Mucosa of descending colon (tissue), 3 donors: Measurements from ENCODE around the gene SNRPD2. TPM values are rescaled to one million over a fixed set of nuclear protein-coding genes. Genes with fewer than 3 reads are reported as not detected.

Source experiments
- ATAC-seq: fragments of 200-7000 bp; cut with Tn5 transposase; one replicate; pipeline ENCODE4 v1.9.1; 2020; ENCODE audit warnings: mild to moderate bottlenecking, moderate library complexity
- DNase-seq, 3 donors: peaks; one replicate each; pipeline ENCODE4 v3.0.0-alpha.2; 2020
- H3K36me3 ChIP-seq: fragments of 200-600 bp; one replicate; pipeline ENCODE4 v1.8.0; 2021; ENCODE audit warnings: low read depth, mild to moderate bottlenecking
- H3K4me1 ChIP-seq: fragments of 200-600 bp; one replicate; pipeline ENCODE4 v1.8.0; 2021; ENCODE audit warnings: low read depth, mild to moderate bottlenecking
- H3K4me3 ChIP-seq: fragments of 200-600 bp; one replicate; pipeline ENCODE4 v1.8.0; 2021; ENCODE audit warnings: mild to moderate bottlenecking
- H3K9me3 ChIP-seq: fragments of 200-600 bp; one replicate; pipeline ENCODE4 v1.8.0; 2021; ENCODE audit warnings: mild to moderate bottlenecking
- CTCF ChIP-seq: fragments of 200-600 bp; IDR thresholded peaks from one replicate; pipeline ENCODE4 v1.8.0; 2022; ENCODE audit warnings: antibody characterized with exemption, mild to moderate bottlenecking
- intact Hi-C, 2 donors: fragments of 100-400 bp; cut with DNase I in 1 of 2; cut with micrococcal nuclease in 1 of 2; formaldehyde crosslinking; loops; one replicate each; pipeline versions ENCODE4 v1.11.0 to v1.11.1; 2022; cut with DNase I, micrococcal nuclease
- total RNA-seq, 3 donors: library from RNA; stranded (reverse); fragmentation: NEBNext Ultra II Directional in 2 of 3; extraction: Animal tissue kit (Norgen Biotek cat#: 25700) in 2 of 3; gene quantifications; one replicate each; pipeline versions ENCODE4 v1.2.1 to v1.2.4, GENCODE V29; 2021 to 2023
- donor health status: DM: no; HTN: no; CAD: no; lungs with moderate emphysema.
- donor health status: DM: no; HTN: no; CAD: no.
- donor health status: DM: no; HTN: yes; CAD: no.

Gene SNRPD2
- total RNA-seq, 3 donors from 2014 or later = 201 to 270 (median 230) TPM

DNA sequence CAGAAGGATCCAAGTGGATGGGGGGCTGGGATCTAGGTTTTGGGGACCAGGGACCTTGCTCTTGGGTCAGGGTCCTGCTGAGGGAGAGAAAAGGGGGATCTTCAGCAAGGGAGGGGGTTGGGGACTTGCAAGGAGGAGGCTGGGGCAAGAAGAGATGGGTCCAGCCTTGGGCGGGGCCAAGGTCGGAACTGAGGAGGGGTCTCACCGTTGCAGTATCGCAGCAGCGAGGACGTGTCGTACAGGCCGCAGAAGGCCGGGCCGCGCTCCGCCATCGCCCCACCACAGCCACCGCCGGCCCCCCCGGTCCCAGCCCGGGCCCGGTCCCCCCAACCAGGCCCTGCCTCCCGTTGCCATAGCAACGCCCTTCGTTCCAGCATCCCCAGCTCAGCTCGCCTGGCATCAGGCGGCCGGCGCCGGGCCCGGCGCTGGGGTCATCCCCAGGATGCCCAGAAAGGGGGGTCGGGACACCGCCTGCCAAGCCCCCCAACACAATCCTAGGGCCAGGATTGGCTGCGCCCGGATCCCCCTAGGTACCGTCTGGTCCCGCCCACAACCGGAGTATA lies 46.6 kb downstream of the SNRPD2 start:
- no peak for TF ChIP-seq CTCF
- ATAC-seq = no peak
- Histone ChIP-seq H3K4me3 (no peak overlapping the region), H3K4me1 (peaks cover 15% of the 10 kb centered on the region), H3K36me3 (no peaks in the 10 kb centered on the region), H3K9me3 (no peaks in the 10 kb centered on the region)
- intact Hi-C loops = no loop called here
- DNase-seq = no peak

DNA sequence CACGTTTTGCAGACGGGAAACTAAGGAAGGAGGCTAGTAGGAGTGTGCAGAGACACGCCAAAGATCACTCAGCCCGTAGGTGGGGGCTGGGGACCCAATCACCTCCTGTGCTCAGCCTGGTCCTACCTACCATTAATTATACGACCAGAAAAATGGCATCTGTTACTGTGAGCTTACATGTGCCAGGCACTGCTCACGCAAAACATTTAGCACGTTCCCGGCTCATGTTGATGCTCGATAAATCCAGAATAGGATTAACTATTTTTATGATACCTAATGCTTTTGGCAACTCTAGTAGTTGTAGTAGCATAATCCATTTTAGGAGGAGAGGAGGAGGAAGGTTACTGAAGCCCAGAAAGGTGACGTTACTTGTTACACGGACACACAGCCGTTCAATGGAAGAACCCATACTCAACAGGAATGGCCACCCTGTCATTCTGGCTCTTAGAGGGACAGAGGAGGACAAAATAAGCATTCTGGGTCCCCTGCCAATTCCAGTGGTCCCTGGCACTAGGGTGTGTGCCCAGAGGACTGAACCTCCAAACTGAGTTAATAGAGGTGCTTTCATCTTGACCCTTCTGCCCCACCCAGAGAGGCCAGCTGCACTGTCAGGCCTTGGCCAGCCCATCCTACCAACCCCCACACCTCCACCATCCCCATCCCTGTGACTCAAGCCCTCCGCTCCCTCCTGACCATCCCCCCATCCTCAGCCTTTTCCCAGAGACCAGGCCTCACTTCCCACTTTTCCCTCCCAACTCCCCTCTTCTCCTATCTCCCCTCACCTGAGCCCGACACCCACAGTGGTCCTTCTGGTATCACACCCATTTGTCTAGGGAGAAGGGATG lies 47.6 kb downstream of the SNRPD2 start:
- Histone ChIP-seq H3K4me3 (no peak overlapping the region), H3K9me3 (no peaks in the 10 kb centered on the region), H3K4me1 (peaks cover 21% of the 10 kb centered on the region), H3K36me3 (no peaks in the 10 kb centered on the region)
- intact Hi-C loops = loop anchor here in 1 of 2 donors (5.0 kb wide), 1 partner anchor 37 kb away; no protein-coding TSS in a partner anchor
- TF ChIP-seq CTCF = no peak
- ATAC-seq (no peak), DNase-seq (no peak)

DNA sequence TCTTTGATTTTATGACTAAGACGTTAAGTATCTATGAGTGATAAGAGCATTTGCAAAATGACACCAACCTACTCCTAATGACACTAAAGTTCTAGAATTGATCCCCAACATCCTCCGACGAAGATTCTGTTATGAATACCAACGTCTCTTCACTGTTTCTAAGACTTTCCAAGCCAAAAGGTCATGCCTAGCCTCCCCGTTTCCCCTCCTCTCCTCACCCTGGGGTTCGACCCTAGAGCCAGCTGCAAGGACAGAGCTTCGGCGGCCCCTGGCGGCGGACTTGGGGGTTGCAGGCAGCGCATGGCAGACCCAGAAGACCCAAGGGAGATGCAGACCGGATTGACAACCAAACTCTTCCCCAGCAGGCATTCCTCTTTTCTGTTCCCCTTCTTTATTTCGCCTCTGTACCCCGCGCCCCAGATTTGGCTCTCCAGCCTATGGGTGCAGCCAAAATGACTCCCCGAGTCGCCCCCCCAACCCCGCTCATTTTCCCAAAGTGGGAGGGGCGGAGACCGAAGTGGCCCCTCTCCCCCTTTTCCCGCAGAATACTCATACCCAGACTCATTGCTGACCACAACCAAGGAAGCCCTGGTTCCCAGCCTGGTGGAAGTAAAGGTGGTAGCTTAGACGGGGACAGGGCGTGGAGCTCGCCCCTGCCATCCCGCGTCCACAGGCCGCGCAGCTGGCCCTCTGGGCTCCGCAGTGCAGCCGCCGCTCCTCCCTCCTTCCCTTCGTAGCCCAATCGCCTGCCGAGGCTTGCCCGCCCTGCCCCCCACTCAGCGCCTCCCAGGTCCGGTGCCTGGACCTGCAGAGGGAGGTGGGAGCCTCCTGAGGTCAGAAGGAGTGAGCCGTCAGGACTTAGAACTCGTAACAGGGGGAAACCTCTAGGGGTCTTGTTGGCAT lies 48.5 kb downstream of the SNRPD2 start:
- intact Hi-C loops = loop anchor here in 1 of 2 donors (5.0 kb wide), 1 partner anchor 36 kb away; no protein-coding TSS in a partner anchor
- no peaks in the 10 kb centered on the region for H3K36me3 ChIP-seq
- H3K4me3 ChIP-seq = no peak overlapping the region
- DNase-seq (peak; percentile 89 to 96 (median 94)), ATAC-seq (peak; percentile 48)
- H3K4me1 ChIP-seq = peaks cover 26% of the 10 kb centered on the region
- no peaks in the 10 kb centered on the region for H3K9me3 ChIP-seq
- TF ChIP-seq CTCF = peak; percentile 95

DNA sequence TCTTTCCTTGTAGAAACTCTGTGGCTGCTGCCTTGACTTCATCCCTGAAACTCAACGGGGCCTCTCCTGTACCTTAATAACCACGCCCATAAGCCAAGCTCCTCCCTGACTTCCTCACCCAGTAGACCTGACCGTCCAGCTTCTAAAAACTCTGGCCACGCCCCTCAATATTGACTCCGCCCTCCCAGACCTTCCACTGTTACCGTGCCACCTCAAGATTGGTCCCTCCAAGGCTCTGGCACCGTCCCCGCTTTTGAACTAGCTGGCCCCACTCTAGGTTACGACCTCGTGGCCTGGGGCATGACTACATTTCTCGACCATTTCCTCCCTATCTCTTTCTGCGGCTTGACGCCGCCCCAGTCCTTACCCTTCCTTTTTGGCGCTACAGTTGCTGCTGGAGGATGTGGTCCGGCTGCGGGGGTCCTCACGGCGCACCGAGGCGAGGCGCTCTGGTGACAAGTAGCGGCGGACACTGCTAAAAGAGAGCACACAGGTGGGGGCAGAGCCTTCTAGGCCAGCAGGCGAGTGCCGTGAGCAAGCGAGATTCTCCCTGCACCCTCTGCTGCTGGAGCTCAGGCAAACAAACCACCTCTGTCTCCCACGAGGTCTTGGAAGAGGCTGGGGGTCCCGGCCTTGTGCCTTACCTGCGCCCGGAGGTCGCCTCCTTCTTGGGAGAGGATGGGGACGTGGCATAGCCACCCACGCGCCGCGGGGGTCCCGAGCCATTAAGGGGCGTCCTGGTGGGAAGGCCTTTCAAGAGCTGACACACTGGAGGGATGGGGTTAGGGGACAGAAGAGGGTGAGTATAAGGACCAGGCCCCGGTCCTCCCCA lies 50.3 kb downstream of the SNRPD2 start:
- DNase-seq (peak; percentile 88 to 97 (median 91)), ATAC-seq (peak; percentile 71)
- Histone ChIP-seq H3K4me3 (no peak overlapping the region), H3K4me1 (peaks cover 31% of the 10 kb centered on the region), H3K9me3 (no peaks in the 10 kb centered on the region), H3K36me3 (no peaks in the 10 kb centered on the region)
- TF ChIP-seq CTCF = no peak
- intact Hi-C loops = loop anchor here (2.0 to 5.0 kb wide), 2 partner anchors 27 to 34 kb away; no protein-coding TSS in a partner anchor

GRCh38 chr19:45640849-45641273 lies 50.9 kb downstream of the SNRPD2 start:
- ATAC-seq (no peak), DNase-seq (peak in 2 of 3 donors; percentile 70 to 73)
- intact Hi-C loops = loop anchor here (2.0 to 5.0 kb wide), 2 partner anchors 26 to 34 kb away; no protein-coding TSS in a partner anchor
- TF ChIP-seq CTCF = no peak
- peaks cover 29% of the 10 kb centered on the region for H3K4me1 ChIP-seq
- no peak overlapping the region for H3K4me3 ChIP-seq
- no peaks in the 10 kb centered on the region for H3K9me3 ChIP-seq
- no peaks in the 10 kb centered on the region for H3K36me3 ChIP-seq
